Natural killer cell treated with Interleukin-12 subunit alpha and Interleukin-12 subunit beta and Interleukin-15 and Interleukin-18, amount 100 ng/mL, for 72 hours (primary cell): ENCODE data around the gene LMNA. TPM values are rescaled to one million over a fixed set of nuclear protein-coding genes. Genes with fewer than 3 reads are reported as not detected.

Experiments used
- ATAC-seq, 2 donors: fragments of 150-1000 bp; cut with Tn5 transposase in 1 of 2; sonication (Bioruptor Pico), chemical (Tn5 transposase) in 1 of 2; 2 replicates each; pipeline ENCODE4 v1.10.0; 2021
- DNase-seq: peaks from one replicate; pipeline ENCODE4 v3.0.0; 2022; ENCODE audit warnings: low spot score
- H3K27ac Mint-ChIP-seq, 2 donors: 1 replicate in 1 of 2; 2 replicates in 1 of 2; pipeline ENCODE4 v1.8.0; 2022; ENCODE audit warnings: mixed read lengths in 2 of 2, mild to moderate bottlenecking in 1 of 2, moderate library complexity in 1 of 2
- H3K27me3 Mint-ChIP-seq, 2 donors: 1 replicate in 1 of 2; 2 replicates in 1 of 2; pipeline ENCODE4 v1.8.0; 2022; ENCODE audit warnings: mixed read lengths in 2 of 2
- H3K36me3 Mint-ChIP-seq: one replicate; pipeline ENCODE4 v1.8.0; 2022; ENCODE audit warnings: mixed read lengths
- H3K4me1 Mint-ChIP-seq, 2 donors: 1 replicate in 1 of 2; 2 replicates in 1 of 2; pipeline ENCODE4 v1.8.0; 2022; ENCODE audit warnings: low read depth in 2 of 2, mixed read lengths in 2 of 2, mild to moderate bottlenecking in 1 of 2
- H3K4me3 Mint-ChIP-seq: one replicate; pipeline ENCODE4 v1.8.0; 2022; ENCODE audit warnings: mixed read lengths
- H3K9me3 Mint-ChIP-seq: 2 replicates; pipeline ENCODE4 v1.8.0; 2022; ENCODE audit warnings: mixed read lengths
- total RNA-seq, 2 donors: library from RNA; stranded (reverse); gene quantifications; one replicate each; pipeline ENCODE4 v1.2.3, GENCODE V29; 2022

LMNA gene
- total RNA-seq, 2 donors from 2014 or later, result 21.4 to 67.6 TPM

DNA sequence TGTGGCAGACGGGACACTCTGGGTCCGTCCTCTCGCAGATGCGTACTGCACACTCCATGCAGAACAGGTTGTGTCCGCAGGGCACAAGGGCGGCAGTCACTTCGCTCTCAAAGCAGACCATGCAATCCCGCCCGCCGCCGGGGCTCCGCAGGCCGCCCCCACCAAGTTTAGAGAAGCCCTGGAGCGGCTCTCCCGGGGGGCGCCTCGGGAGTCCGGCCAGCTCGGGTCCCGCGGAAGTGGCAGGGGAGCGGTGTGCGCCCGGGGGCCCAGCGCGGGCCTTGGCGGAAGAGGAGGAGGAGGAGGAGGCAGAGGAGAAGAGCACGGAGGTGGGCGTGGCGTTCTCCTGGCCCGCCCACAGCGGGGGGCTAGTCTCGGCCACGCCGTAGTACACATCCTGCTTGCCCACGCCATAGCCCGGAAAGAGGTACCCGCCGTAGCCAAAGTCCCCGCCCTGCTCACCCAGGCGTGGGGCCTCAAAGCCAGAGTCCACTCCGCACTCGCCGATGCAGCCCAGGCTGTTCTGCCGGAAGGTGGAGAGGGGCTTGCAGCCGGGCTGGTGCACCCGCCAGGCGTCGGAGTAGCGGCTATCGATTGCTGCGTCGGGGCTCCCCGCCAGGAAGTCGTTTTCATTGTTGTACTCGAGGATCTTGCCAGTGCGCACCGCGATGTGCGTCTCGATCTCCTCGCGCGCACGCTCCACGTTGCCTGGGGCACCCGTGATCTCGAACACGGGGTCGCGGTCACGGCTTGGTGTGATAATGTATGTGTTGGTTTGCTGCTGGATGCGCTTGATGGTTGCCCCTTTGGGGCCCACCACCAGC lies 37.7 kb upstream of the LMNA start:
- H3K4me1 Mint-ChIP-seq, result peaks cover 0 to 10% of the 10 kb centered on the region in 2 donors
- peaks cover 0 to 7% of the 10 kb centered on the region in 2 donors for H3K27me3 Mint-ChIP-seq
- peak; percentile 80 for DNase-seq
- H3K9me3 Mint-ChIP-seq, result no peaks in the 10 kb centered on the region
- no peak overlapping the region for H3K27ac Mint-ChIP-seq
- H3K36me3 Mint-ChIP-seq, result no peaks in the 10 kb centered on the region
- peak overlapping the region; percentile 35 for H3K4me3 Mint-ChIP-seq
- peak; percentile 73 to 90 for ATAC-seq

DNA sequence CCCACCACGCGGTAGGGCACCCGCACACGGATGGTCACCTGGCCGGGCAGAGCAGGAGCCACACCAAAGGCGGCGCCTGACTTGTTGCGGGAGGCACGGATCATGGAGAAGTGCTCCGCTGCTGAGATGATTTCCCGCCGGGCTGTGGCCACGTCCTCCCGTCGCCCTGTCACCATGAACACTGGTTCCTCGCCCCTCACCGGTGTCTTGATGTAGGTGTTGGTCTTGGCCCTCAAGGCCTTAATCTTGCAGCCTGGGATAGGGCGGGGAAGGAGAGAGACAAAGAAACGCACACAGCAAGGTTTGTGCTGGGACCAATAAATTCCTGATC lies 37.1 kb upstream of the LMNA start:
- H3K27ac Mint-ChIP-seq, result no peak overlapping the region
- H3K9me3 Mint-ChIP-seq, result no peaks in the 10 kb centered on the region
- no peaks in the 10 kb centered on the region for H3K36me3 Mint-ChIP-seq
- ATAC-seq, result no peak
- peaks cover 0 to 7% of the 10 kb centered on the region in 2 donors for H3K27me3 Mint-ChIP-seq
- H3K4me1 Mint-ChIP-seq, result peaks cover 0 to 10% of the 10 kb centered on the region in 2 donors
- H3K4me3 Mint-ChIP-seq, result no peak overlapping the region
- no peak for DNase-seq

GRCh38 chr1:156078728-156079127 lies 35.8 kb upstream of the LMNA start:
- Mint-ChIP-seq H3K36me3 (no peaks in the 10 kb centered on the region), H3K9me3 (no peaks in the 10 kb centered on the region), H3K27me3 (peaks cover 3 to 10% of the 10 kb centered on the region in 2 donors), H3K4me3 (no peak overlapping the region), H3K27ac (no peak overlapping the region), H3K4me1 (peaks cover 0 to 13% of the 10 kb centered on the region in 2 donors)
- DNase-seq, result no peak
- ATAC-seq, result no peak

DNA sequence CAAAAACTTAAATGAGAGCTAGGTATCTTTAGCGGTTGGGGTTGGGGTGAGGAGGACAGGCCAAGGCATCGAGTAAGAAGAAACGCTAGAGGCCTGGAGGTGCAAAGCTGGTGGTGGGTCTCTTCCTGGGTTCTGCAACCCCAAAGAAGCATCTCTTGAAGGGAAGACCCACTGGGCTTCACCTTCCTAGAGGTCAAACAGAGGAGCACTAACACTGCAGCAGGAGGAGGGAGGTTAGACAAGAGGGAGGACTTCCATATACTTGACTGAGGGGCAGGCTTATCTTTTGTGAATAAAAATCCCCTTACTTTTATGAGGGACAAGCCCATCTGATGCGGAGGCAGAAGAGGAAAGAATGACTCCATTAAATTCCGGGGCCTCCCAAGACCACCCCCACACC lies 34.7 kb upstream of the LMNA start:
- Mint-ChIP-seq H3K9me3 (no peaks in the 10 kb centered on the region), H3K36me3 (no peaks in the 10 kb centered on the region), H3K4me3 (no peak overlapping the region), H3K27ac (no peak overlapping the region), H3K4me1 (peaks cover 0 to 13% of the 10 kb centered on the region in 2 donors), H3K27me3 (peaks cover 9 to 14% of the 10 kb centered on the region in 2 donors)
- ATAC-seq, result no peak
- DNase-seq, result no peak

GRCh38 chr1:156080241-156080862 lies 34.2 kb upstream of the LMNA start:
- peaks cover 0 to 13% of the 10 kb centered on the region in 2 donors for H3K4me1 Mint-ChIP-seq
- ATAC-seq (no peak), DNase-seq (no peak)
- H3K27ac Mint-ChIP-seq, result no peak overlapping the region
- H3K36me3 Mint-ChIP-seq, result no peaks in the 10 kb centered on the region
- no peak overlapping the region for H3K4me3 Mint-ChIP-seq
- H3K9me3 Mint-ChIP-seq, result no peaks in the 10 kb centered on the region
- H3K27me3 Mint-ChIP-seq, result peaks cover 9 to 14% of the 10 kb centered on the region in 2 donors

DNA sequence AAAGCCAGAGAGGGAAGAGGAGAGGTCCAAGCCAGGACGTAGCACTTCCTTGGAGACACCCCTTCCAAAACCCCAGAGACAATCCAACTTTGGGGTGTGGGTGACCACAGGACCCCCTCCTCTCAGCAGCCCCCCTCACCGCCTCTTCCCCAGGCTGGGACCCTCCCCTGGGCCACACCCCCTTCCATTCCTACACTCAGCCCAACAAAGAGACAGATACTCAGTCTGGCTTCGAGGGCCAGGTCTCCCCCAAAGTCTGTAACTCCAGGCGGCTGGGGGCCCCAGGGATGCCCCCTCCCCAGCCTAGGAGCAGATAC lies 33.7 kb upstream of the LMNA start:
- Mint-ChIP-seq H3K4me1 (peaks cover 0 to 8% of the 10 kb centered on the region in 2 donors), H3K27me3 (peaks cover 9 to 14% of the 10 kb centered on the region in 2 donors), H3K9me3 (no peaks in the 10 kb centered on the region), H3K4me3 (no peak overlapping the region), H3K27ac (no peak overlapping the region), H3K36me3 (no peaks in the 10 kb centered on the region)
- no peak for ATAC-seq
- DNase-seq, result no peak

- DNase-seq (no peak), ATAC-seq (no peak)
- Mint-ChIP-seq H3K4me1 (peaks cover 0 to 7% of the 10 kb centered on the region in 2 donors), H3K27ac (no peak overlapping the region), H3K4me3 (peak overlapping the region; percentile 72), H3K9me3 (no peaks in the 10 kb centered on the region), H3K27me3 (peaks cover 9 to 14% of the 10 kb centered on the region in 2 donors), H3K36me3 (no peaks in the 10 kb centered on the region)
Observed at GRCh38 chr1:156081180-156081916, 33.2 kb upstream of the LMNA start.

DNA sequence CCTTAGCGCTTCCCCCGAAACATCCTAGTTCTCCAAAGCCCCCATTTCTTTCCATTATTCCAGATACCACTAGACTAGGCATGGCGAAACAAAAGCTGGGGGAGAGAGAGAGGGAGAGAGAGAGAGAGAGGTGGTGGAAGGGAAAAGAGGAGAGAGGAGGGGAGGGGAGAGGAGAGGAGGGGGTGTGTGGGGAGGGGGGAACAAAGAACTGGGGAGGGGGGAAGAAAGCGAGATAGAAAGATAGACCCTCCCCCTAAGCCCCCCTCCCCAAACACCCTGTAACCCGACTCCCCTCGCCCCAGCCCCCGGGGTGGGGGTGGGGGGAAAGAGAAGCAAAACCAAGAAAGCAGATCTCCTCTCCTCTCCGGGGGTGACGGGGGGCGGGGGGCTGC lies 32.6 kb upstream of the LMNA start:
- Mint-ChIP-seq H3K9me3 (no peaks in the 10 kb centered on the region), H3K27ac (no peak overlapping the region), H3K36me3 (no peaks in the 10 kb centered on the region), H3K4me3 (peak overlapping the region; percentile 72), H3K27me3 (peaks cover 9 to 15% of the 10 kb centered on the region in 2 donors), H3K4me1 (peaks cover 0 to 7% of the 10 kb centered on the region in 2 donors)
- no peak for ATAC-seq
- DNase-seq, result no peak

DNA sequence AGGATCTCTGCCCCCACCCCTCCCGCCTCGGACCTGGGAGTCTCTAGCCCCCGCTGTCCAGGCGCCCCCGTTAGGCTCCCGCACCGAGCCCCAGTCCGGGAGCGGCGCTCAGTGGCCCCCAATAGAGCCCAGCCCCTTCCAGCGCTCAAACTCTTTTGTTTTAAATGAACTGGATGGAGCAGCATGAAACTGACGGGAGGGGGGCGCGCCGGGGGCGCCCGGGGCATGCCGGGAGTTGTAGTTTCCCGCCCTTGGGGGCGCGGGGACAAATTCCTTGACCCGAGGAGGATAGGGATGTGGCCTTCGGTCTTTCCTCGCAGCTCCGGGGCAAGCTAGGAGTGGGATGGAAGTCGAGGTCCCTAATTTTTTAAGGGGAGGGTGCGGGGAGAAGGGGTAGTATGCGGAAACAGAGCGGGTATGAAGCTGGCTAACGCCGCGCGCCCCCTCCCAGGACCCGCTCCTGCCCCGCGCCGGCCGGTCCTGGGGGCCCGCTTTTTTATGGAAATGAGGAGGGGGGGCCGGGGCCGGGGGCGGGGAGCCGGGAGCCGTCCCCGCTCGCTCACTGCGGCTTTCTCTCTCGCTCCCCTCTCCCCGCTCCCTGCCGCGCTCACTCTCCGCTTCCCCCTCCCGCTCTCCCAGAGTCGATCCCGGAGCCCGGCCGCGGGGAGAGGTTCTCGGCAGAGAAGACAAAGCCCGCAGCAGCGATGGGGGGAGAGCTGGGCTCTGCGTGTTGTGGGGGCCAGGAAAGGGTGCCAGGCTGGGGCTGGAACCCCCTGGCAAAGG lies 32.0 kb upstream of the LMNA start, which contains the start of gene MEX3A:
TSS of gene MEX3A (minus strand) at position 157 of the 783 bp plus-strand sequence. CDS start 467 bp downstream, outside the sequence.
- Mint-ChIP-seq H3K27ac (no peak within 1 kb of the TSS), H3K4me1 (peaks cover 0 to 7% of the 10 kb centered on the region in 2 donors), H3K27me3 (peaks cover 9 to 18% of the 10 kb centered on the region in 2 donors), H3K36me3 (no peaks in the 10 kb centered on the region), H3K4me3 (peak within 1 kb of the TSS; percentile 72), H3K9me3 (no peaks in the 10 kb centered on the region)
- DNase-seq, result peak; percentile 77
- peak; percentile 82 to 83 for ATAC-seq

GRCh38 chr1:156083800-156084790 lies 30.4 kb upstream of the LMNA start:
- no peak for DNase-seq
- H3K27me3 Mint-ChIP-seq, result peaks cover 9 to 18% of the 10 kb centered on the region in 2 donors
- H3K36me3 Mint-ChIP-seq, result no peaks in the 10 kb centered on the region
- H3K27ac Mint-ChIP-seq, result no peak overlapping the region
- H3K9me3 Mint-ChIP-seq, result no peaks in the 10 kb centered on the region
- H3K4me3 Mint-ChIP-seq, result peak overlapping the region; percentile 42
- H3K4me1 Mint-ChIP-seq, result peaks cover 0 to 3% of the 10 kb centered on the region in 2 donors
- no peak for ATAC-seq

DNA sequence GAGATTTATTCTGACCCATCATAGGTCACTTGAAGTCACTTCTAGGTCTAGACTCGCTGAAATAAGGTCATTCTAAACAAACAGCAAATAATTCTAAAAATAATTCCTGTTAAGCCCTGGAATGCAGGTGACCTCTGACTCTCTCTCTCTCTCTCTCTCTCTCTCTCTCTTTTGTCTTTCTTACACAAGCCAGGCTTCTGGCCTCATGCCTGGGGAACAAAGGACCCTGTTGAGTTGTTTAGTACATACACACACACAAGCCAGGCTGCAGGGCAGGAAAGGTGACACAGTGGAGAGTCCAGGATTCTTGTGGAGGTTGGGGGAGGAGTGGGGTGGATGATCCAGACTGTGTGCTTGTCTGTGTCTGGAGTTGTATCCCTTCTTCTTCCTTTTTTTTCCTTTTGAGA lies 28.3 kb upstream of the LMNA start:
- no peak overlapping the region for H3K4me3 Mint-ChIP-seq
- H3K27ac Mint-ChIP-seq, result no peak overlapping the region
- H3K27me3 Mint-ChIP-seq, result peaks cover 9 to 11% of the 10 kb centered on the region in 2 donors
- H3K9me3 Mint-ChIP-seq, result no peaks in the 10 kb centered on the region
- no peak for DNase-seq
- H3K4me1 Mint-ChIP-seq, result peaks cover 0 to 3% of the 10 kb centered on the region in 2 donors
- no peak for ATAC-seq
- H3K36me3 Mint-ChIP-seq, result no peaks in the 10 kb centered on the region

DNA sequence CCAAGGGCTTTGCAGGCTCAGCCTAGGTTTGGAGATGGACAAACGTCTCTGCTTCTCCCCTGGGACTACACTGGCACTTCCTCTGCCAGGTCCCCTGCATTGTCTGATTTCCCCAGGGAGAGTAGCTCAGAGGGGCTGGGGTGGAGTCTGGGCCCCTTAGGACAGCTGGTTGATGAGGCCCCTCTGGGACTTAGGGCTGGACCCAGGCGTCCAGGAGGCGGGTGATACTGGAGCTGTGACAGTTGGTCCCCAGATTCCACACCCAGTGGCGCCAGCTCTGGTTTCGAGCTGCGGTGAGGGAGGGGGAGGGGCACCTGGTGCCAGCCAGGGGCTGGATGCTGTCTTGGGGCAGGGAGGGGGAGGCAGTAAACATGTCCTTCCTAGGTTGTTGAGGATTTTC lies 24.8 kb upstream of the LMNA start:
- H3K4me1 Mint-ChIP-seq, result no peaks in the 10 kb centered on the region

More for the DNA sequence above, 24.8 kb upstream of the LMNA start:
- no peaks in the 10 kb centered on the region for H3K9me3 Mint-ChIP-seq
- no peaks in the 10 kb centered on the region for H3K36me3 Mint-ChIP-seq
- DNase-seq (no peak), ATAC-seq (no peak)
- no peak overlapping the region for H3K4me3 Mint-ChIP-seq
- H3K27me3 Mint-ChIP-seq, result peaks cover 8 to 9% of the 10 kb centered on the region in 2 donors
- H3K27ac Mint-ChIP-seq, result no peak overlapping the region
